Mesenchymal stem cell (in vitro differentiated cells and primary cell): Measurements from ENCODE around the gene CPNE8.

Experiments used
- DNase-seq: peaks from one replicate; pipeline ENCODE4 v3.0.0-alpha.2; 2013
- H2AFZ ChIP-seq: one replicate; pipeline ENCODE4 v1.6.1; 2013; ENCODE audit warnings: low read depth, mild to moderate bottlenecking, control low read depth, inconsistent platforms, low read length, moderate library complexity
- H2AK5ac ChIP-seq: 2 replicates; pipeline ENCODE4 v1.6.1; 2013; ENCODE audit warnings: low read length, moderate library complexity, mild to moderate bottlenecking, inconsistent platforms; ENCODE audit not compliant: severe bottlenecking
- H2BK120ac ChIP-seq: one replicate; pipeline ENCODE4 v1.6.1; 2013; ENCODE audit warnings: low read depth, mild to moderate bottlenecking, inconsistent platforms, low read length, moderate library complexity
- H2BK12ac ChIP-seq, 2 experiments: one replicate each; pipeline ENCODE4 v1.6.1; 2013; ENCODE audit warnings: inconsistent platforms in 2 of 2, low read length in 2 of 2, mild to moderate bottlenecking in 2 of 2, moderate library complexity in 2 of 2, control low read depth in 1 of 2
- H2BK15ac ChIP-seq: one replicate; pipeline ENCODE4 v1.6.1; 2013; ENCODE audit warnings: mild to moderate bottlenecking, low read depth, inconsistent platforms; ENCODE audit not compliant: poor library complexity, severe bottlenecking
- H2BK5ac ChIP-seq: 2 replicates; pipeline ENCODE4 v1.6.1; 2013; ENCODE audit warnings: low read depth, mild to moderate bottlenecking, low read length, control low read depth, inconsistent platforms; ENCODE audit not compliant: poor library complexity, severe bottlenecking
- H3K14ac ChIP-seq, 2 experiments: one replicate each; pipeline ENCODE4 v1.6.1; 2013; ENCODE audit warnings: inconsistent platforms in 2 of 2, low read length in 2 of 2, control low read depth in 1 of 2, mild to moderate bottlenecking in 1 of 2, moderate library complexity in 1 of 2
- H3K18ac ChIP-seq, 2 experiments: one replicate each; pipeline ENCODE4 v1.6.1; 2013; ENCODE audit warnings: inconsistent platforms in 2 of 2, low read length in 2 of 2, control low read depth in 1 of 2, low read depth in 1 of 2, mild to moderate bottlenecking in 1 of 2
- H3K23ac ChIP-seq, 2 experiments: one replicate each; pipeline ENCODE4 v1.6.1; 2013; ENCODE audit warnings: inconsistent platforms in 2 of 2, low read length in 2 of 2, mild to moderate bottlenecking in 2 of 2, moderate library complexity in 2 of 2, control low read depth in 1 of 2
- H3K27ac ChIP-seq: 2 replicates; pipeline ENCODE4 v1.5.1; 2013; ENCODE audit warnings: mild to moderate bottlenecking, moderate library complexity, low read length, control low read depth, inconsistent platforms; ENCODE audit not compliant: poor library complexity, severe bottlenecking
- H3K27me3 ChIP-seq, 2 experiments: 2 replicates each; pipeline versions ENCODE4 v1.6.1 to v1.7.0; 2013; ENCODE audit warnings: low read length in 2 of 2, mild to moderate bottlenecking in 2 of 2, moderate library complexity in 2 of 2, control low read depth in 1 of 2, inconsistent platforms in 1 of 2; ENCODE audit not compliant: control insufficient read depth in 1 of 2, insufficient read depth in 1 of 2
- H3K36me3 ChIP-seq, 2 experiments: 2 replicates each; pipeline versions ENCODE4 v1.6.1 to v1.7.0; 2013; ENCODE audit warnings: low read length in 2 of 2, control low read depth in 1 of 2, inconsistent platforms in 1 of 2, low read depth in 1 of 2, mild to moderate bottlenecking in 1 of 2; ENCODE audit not compliant: insufficient read depth in 2 of 2, control insufficient read depth in 1 of 2
- H3K4ac ChIP-seq, 2 experiments: one replicate each; pipeline ENCODE4 v1.6.1; 2013; ENCODE audit warnings: inconsistent platforms in 2 of 2, low read length in 2 of 2, mild to moderate bottlenecking in 2 of 2, moderate library complexity in 2 of 2, control low read depth in 1 of 2, low read depth in 1 of 2
- H3K4me1 ChIP-seq: 2 replicates; pipeline ENCODE4 v1.6.1; 2013; ENCODE audit warnings: low read depth, low read length, control low read depth; ENCODE audit not compliant: control insufficient read depth, insufficient read depth
- H3K4me2 ChIP-seq: 2 replicates; pipeline ENCODE4 v1.6.1; 2013; ENCODE audit warnings: low read length, mild to moderate bottlenecking, inconsistent platforms; ENCODE audit not compliant: poor library complexity, severe bottlenecking
- H3K4me3 ChIP-seq, 2 experiments: 2 replicates each; pipeline versions ENCODE4 v1.5.1 to v1.7.0; 2013; ENCODE audit warnings: low read length in 2 of 2, mild to moderate bottlenecking in 2 of 2, control low read depth in 1 of 2, low read depth in 1 of 2; ENCODE audit not compliant: insufficient read depth in 1 of 2
- H3K79me1 ChIP-seq: replicated peaks from 2 replicates; pipeline ENCODE4 v1.6.1; 2013; ENCODE audit warnings: mild to moderate bottlenecking, control low read depth, low read length, inconsistent platforms; ENCODE audit not compliant: poor library complexity, severe bottlenecking
- H3K9ac ChIP-seq: 2 replicates; pipeline ENCODE4 v1.7.0; 2013; ENCODE audit warnings: mild to moderate bottlenecking, low read length, moderate library complexity
- H3K9me3 ChIP-seq: 2 replicates; pipeline ENCODE4 v1.7.0; 2013; ENCODE audit warnings: mild to moderate bottlenecking, low read length; ENCODE audit not compliant: control insufficient read depth
- H4K8ac ChIP-seq: one replicate; pipeline ENCODE4 v1.6.1; 2013; ENCODE audit warnings: inconsistent platforms, mild to moderate bottlenecking, low read length, moderate library complexity
- H4K91ac ChIP-seq: one replicate; pipeline ENCODE4 v1.6.1; 2013; ENCODE audit warnings: mild to moderate bottlenecking, low read length, inconsistent platforms
- WGBS: methylation state at CpG from one replicate; pipeline ENCODE4 v1.1.7; 2013; ENCODE audit warnings: mixed read lengths; 5-methylcytosine and 5-hydroxymethylcytosine counted together

The CPNE8 gene

GRCh38 chr12:38934078-38934584 is 28.7 kb upstream of the CPNE8 start:
- Histone ChIP-seq H3K4ac (no peak overlapping the region), H3K27ac (no peak overlapping the region), H4K91ac (no peak overlapping the region), H3K9ac (no peak overlapping the region), H3K27me3 (no peaks in the 10 kb centered on the region), H2BK12ac (no peak overlapping the region), H3K14ac (no peak overlapping the region), H2BK15ac (no peak overlapping the region), H2AFZ (no peak overlapping the region), H4K8ac (no peak overlapping the region), H3K9me3 (peaks cover 7% of the 10 kb centered on the region), H2AK5ac (no peak overlapping the region), H3K18ac (no peak overlapping the region), H2BK120ac (no peak overlapping the region), H3K4me3 (no peak overlapping the region), H3K79me1 (no peaks in the 10 kb centered on the region), H2BK5ac (no peak overlapping the region), H3K36me3 (no peaks in the 10 kb centered on the region), H3K23ac (no peak overlapping the region), H3K4me2 (no peak overlapping the region), H3K4me1 (no peaks in the 10 kb centered on the region)
- DNase-seq, result no peak
- WGBS, result 74% methylated on average over 4 of the region's 5 CpGs

- Histone ChIP-seq H2AFZ (peak overlapping the region; percentile 14), H2BK5ac (no peak overlapping the region), H3K4me2 (no peak overlapping the region), H2BK12ac (no peak overlapping the region), H3K4ac (no peak overlapping the region), H4K91ac (no peak overlapping the region), H3K9ac (no peak overlapping the region), H3K4me1 (no peaks in the 10 kb centered on the region), H3K23ac (no peak overlapping the region), H3K27ac (no peak overlapping the region), H2BK15ac (no peak overlapping the region), H3K14ac (no peak overlapping the region), H4K8ac (no peak overlapping the region), H3K36me3 (no peaks in the 10 kb centered on the region), H3K79me1 (no peaks in the 10 kb centered on the region), H3K27me3 (no peaks in the 10 kb centered on the region), H2AK5ac (no peak overlapping the region), H3K9me3 (peaks cover 3% of the 10 kb centered on the region), H2BK120ac (no peak overlapping the region), H3K18ac (no peak overlapping the region), H3K4me3 (no peak overlapping the region)
- DNase-seq, result no peak
- 95% methylated on average over 7 of the region's 7 CpGs for WGBS
Measured at GRCh38 chr12:38932320-38932719, 26.9 kb upstream of the CPNE8 start.

DNA sequence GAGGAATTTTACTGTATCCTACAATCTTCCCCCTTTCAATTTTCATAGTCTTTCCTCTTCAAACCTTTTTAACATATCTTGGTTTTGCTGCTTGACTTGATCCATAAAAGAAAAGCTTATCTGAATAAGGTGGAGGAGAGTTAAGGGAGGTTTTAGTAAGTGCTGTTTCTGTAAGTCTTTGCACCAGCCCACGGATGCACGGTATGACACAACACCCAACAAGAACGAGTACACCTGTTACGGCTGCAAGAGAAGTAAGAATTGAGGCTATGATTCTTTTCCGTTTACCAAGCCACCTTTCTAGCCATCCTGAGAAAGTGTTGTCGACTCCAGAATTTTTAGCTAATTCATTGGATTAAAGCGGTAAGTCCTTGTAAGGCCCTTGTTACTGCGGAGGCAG is 26.1 kb upstream of the CPNE8 start:
- no peak overlapping the region for H3K4me2 ChIP-seq
- no peaks in the 10 kb centered on the region for H3K79me1 ChIP-seq
- H3K9me3 ChIP-seq, result no peaks in the 10 kb centered on the region
- H2BK120ac ChIP-seq, result no peak overlapping the region
- H4K8ac ChIP-seq, result no peak overlapping the region
- no peak overlapping the region for H2BK5ac ChIP-seq
- H3K14ac ChIP-seq, result no peak overlapping the region
- WGBS, result 93% methylated on average over 6 of the region's 8 CpGs
- H2BK15ac ChIP-seq, result no peak overlapping the region
- DNase-seq, result no peak
- no peak overlapping the region for H3K9ac ChIP-seq
- no peaks in the 10 kb centered on the region for H3K27me3 ChIP-seq
- H2BK12ac ChIP-seq, result no peak overlapping the region
- H3K4ac ChIP-seq, result no peak overlapping the region
- H2AFZ ChIP-seq, result no peak overlapping the region
- H3K27ac ChIP-seq, result no peak overlapping the region
- no peak overlapping the region for H3K23ac ChIP-seq
- no peaks in the 10 kb centered on the region for H3K36me3 ChIP-seq
- no peak overlapping the region for H3K18ac ChIP-seq
- H4K91ac ChIP-seq, result no peak overlapping the region
- no peak overlapping the region for H3K4me3 ChIP-seq
- H2AK5ac ChIP-seq, result no peak overlapping the region
- H3K4me1 ChIP-seq, result no peaks in the 10 kb centered on the region

- H2BK15ac ChIP-seq, result no peak overlapping the region
- DNase-seq, result no peak
- no peaks in the 10 kb centered on the region for H3K4me1 ChIP-seq
- no peak overlapping the region for H3K4me2 ChIP-seq
- no peak overlapping the region for H3K23ac ChIP-seq
- H3K36me3 ChIP-seq, result no peaks in the 10 kb centered on the region
- H3K79me1 ChIP-seq, result no peaks in the 10 kb centered on the region
- no peak overlapping the region for H2BK12ac ChIP-seq
- H3K4ac ChIP-seq, result no peak overlapping the region
- H4K91ac ChIP-seq, result no peak overlapping the region
- WGBS, result 87% methylated on average over 4 of the region's 4 CpGs
- H3K4me3 ChIP-seq, result no peak overlapping the region
- H3K9me3 ChIP-seq, result no peaks in the 10 kb centered on the region
- no peak overlapping the region for H2AFZ ChIP-seq
- no peak overlapping the region for H2BK120ac ChIP-seq
- H3K18ac ChIP-seq, result no peak overlapping the region
- no peak overlapping the region for H3K9ac ChIP-seq
- H3K14ac ChIP-seq, result no peak overlapping the region
- no peaks in the 10 kb centered on the region for H3K27me3 ChIP-seq
- no peak overlapping the region for H2AK5ac ChIP-seq
- H3K27ac ChIP-seq, result no peak overlapping the region
- no peak overlapping the region for H4K8ac ChIP-seq
- H2BK5ac ChIP-seq, result no peak overlapping the region
Measured at GRCh38 chr12:38930990-38931389, 25.6 kb upstream of the CPNE8 start.
